AG10803 (cell line): Measurements from ENCODE around the gene PRKCZ.

Experiments used
- DNase-seq: peaks from one replicate; pipeline ENCODE4 v3.0.0; 2010; ENCODE audit warnings: low read depth
- H3K4me3 ChIP-seq: 2 replicates; pipeline ENCODE4 v1.5.1; 2011; ENCODE audit warnings: mild to moderate bottlenecking, low read length, control low read depth
- CTCF ChIP-seq: conservative IDR thresholded peaks from 2 replicates; pipeline ENCODE4 v1.5.1; 2011; ENCODE audit warnings: mild to moderate bottlenecking, low read length, control low read depth, inconsistent platforms

Gene PRKCZ

GRCh38 chr1:2200308-2200943 lies 150.2 kb downstream of the PRKCZ start:
- DNase-seq = no peak
- TF ChIP-seq CTCF = no peak
- no peak overlapping the region for H3K4me3 ChIP-seq

GRCh38 chr1:2201062-2201461 lies 150.9 kb downstream of the PRKCZ start:
- TF ChIP-seq CTCF = no peak
- no peak overlapping the region for H3K4me3 ChIP-seq
- no peak for DNase-seq

- DNase-seq = no peak
- TF ChIP-seq CTCF = no peak
- no peak overlapping the region for H3K4me3 ChIP-seq
Measured at GRCh38 chr1:2202008-2202575, 151.9 kb downstream of the PRKCZ start.

- TF ChIP-seq CTCF = no peak
- DNase-seq = no peak
Measured at GRCh38 chr1:2202843-2203601, 152.8 kb downstream of the PRKCZ start.

GRCh38 chr1:2203671-2204414 lies 153.6 kb downstream of the PRKCZ start:
- TF ChIP-seq CTCF = no peak
- H3K4me3 ChIP-seq = peak overlapping the region; percentile 67
- no peak for DNase-seq

More at GRCh38 chr1:2202843-2203601, 152.8 kb downstream of the PRKCZ start:
- no peak overlapping the region for H3K4me3 ChIP-seq

- no peak for TF ChIP-seq CTCF
- peak overlapping the region; percentile 67 for H3K4me3 ChIP-seq
- peak; percentile 65 for DNase-seq
Measured at GRCh38 chr1:2204415-2205190, 154.4 kb downstream of the PRKCZ start.
